Aorta (tissue), 5 donors: ENCODE data around the gene TFB1M. TPM values are rescaled to one million over a fixed set of nuclear protein-coding genes. Genes with fewer than 3 reads are reported as not detected.
"Not testable (repeated sequence)": the region's sequence is repeated elsewhere in the genome, so short reads cannot be mapped to it uniquely, and the experiment has no call there.

Experiments
- ATAC-seq: fragments of 200-7000 bp; cut with Tn5 transposase; one replicate; pipeline ENCODE4 v1.9.1; 2022; ENCODE audit warnings: moderate library complexity; ENCODE audit not compliant: low FRiP score
- DNase-seq, 2 donors: peaks; one replicate each; pipeline ENCODE4 v3.0.0-alpha.2; 2020
- H3K27ac ChIP-seq, 2 donors: one replicate each; pipeline ENCODE4 v1.5.1; 2013; ENCODE audit warnings: low read length in 2 of 2, mild to moderate bottlenecking in 2 of 2, moderate library complexity in 2 of 2, control low read depth in 1 of 2, inconsistent platforms in 1 of 2, low read depth in 1 of 2
- H3K27me3 ChIP-seq, 2 donors: one replicate each; pipeline ENCODE4 v1.6.1; 2013; ENCODE audit warnings: control low read depth in 1 of 2, low read length in 1 of 2, mild to moderate bottlenecking in 1 of 2, moderate library complexity in 1 of 2; ENCODE audit not compliant: insufficient read depth in 2 of 2, control insufficient read depth in 1 of 2
- H3K36me3 ChIP-seq, 2 donors: one replicate each; pipeline ENCODE4 v1.6.1; 2013; ENCODE audit warnings: control low read depth in 1 of 2, low read length in 1 of 2, mild to moderate bottlenecking in 1 of 2; ENCODE audit not compliant: insufficient read depth in 2 of 2, control insufficient read depth in 1 of 2
- H3K4me1 ChIP-seq, 2 donors: one replicate each; pipeline ENCODE4 v1.6.1; 2013; ENCODE audit warnings: low read length in 2 of 2, control low read depth in 1 of 2, mild to moderate bottlenecking in 1 of 2, moderate library complexity in 1 of 2; ENCODE audit not compliant: insufficient read depth in 2 of 2, control insufficient read depth in 1 of 2
- H3K4me3 ChIP-seq, 2 donors: one replicate each; pipeline ENCODE4 v1.5.1; 2013; ENCODE audit warnings: low read length in 2 of 2, control low read depth in 1 of 2, mild to moderate bottlenecking in 1 of 2
- H3K9me3 ChIP-seq: one replicate; pipeline ENCODE4 v1.6.1; 2013; ENCODE audit warnings: mild to moderate bottlenecking, low read length; ENCODE audit not compliant: control insufficient read depth
- WGBS, 2 donors: extraction: QIAGEN DNeasy Blood & Tissue Kit; methylation state at CpG; one replicate each; pipeline ENCODE4 v1.1.7; 2013; 5-methylcytosine and 5-hydroxymethylcytosine counted together
- intact Hi-C, 2 donors: fragments of 100-400 bp; cut with DNase I; formaldehyde crosslinking; loops; one replicate each; pipeline versions ENCODE4 v1.14.2 to v1.15.0; 2022
- polyA plus RNA-seq, 2 donors: library from polyadenylated mRNA; stranded (reverse); fragments of 200-250 nt; gene quantifications; one replicate each; pipeline ENCODE4 v1.2.3, GENCODE V29; 2013
- total RNA-seq, 2 donors: library from RNA; stranded (reverse); fragmentation: NEBNext Ultra II Directional; extraction: Animal tissue kit (Norgen Biotek cat#: 25700); gene quantifications; one replicate each; pipeline ENCODE4 v1.2.1, GENCODE V29; 2021
- donor health status: healthy with polysubstance abuse.
- donor health status: Bipolar disorder and iron deficiency.
- donor health status: DM: no; HTN: no; CAD: no.
- donor health status: DM: no; HTN: no; CAD: no.
- donor health status: DM: yes; HTN: yes; CAD: no.

Gene TFB1M
- total and polyA plus RNA-seq, 4 donors: 6.0 to 23.8 (median 13.1) TPM

GRCh38 chr6:155234687-155235086 lies 79.6 kb downstream of the TFB1M start:
- no peak for ATAC-seq

GRCh38 chr6:155234167-155234566 lies 80.1 kb downstream of the TFB1M start:
- no peak overlapping the region for H3K27ac ChIP-seq
- H3K9me3 ChIP-seq: no peaks in the 10 kb centered on the region
- WGBS, 2 donors: 90 to 93% methylated on average over 4 of the region's 4 CpGs
- H3K4me3 ChIP-seq: no peak overlapping the region
- no peaks in the 10 kb centered on the region for H3K27me3 ChIP-seq
- intact Hi-C loops: no loop called here
- no peak for DNase-seq
- H3K36me3 ChIP-seq: no peaks in the 10 kb centered on the region
- H3K4me1 ChIP-seq: no peaks in the 10 kb centered on the region
- ATAC-seq: no peak

More at GRCh38 chr6:155234687-155235086, 79.6 kb downstream of the TFB1M start:
- no peak overlapping the region for H3K27ac ChIP-seq
- DNase-seq: no peak
- intact Hi-C loops: no loop called here
- no peaks in the 10 kb centered on the region for H3K27me3 ChIP-seq
- H3K36me3 ChIP-seq: no peaks in the 10 kb centered on the region
- 95 to 98% methylated on average over 4 of the region's 4 CpGs for WGBS, 2 donors
- no peaks in the 10 kb centered on the region for H3K4me1 ChIP-seq
- no peak overlapping the region for H3K4me3 ChIP-seq
- no peaks in the 10 kb centered on the region for H3K9me3 ChIP-seq

GRCh38 chr6:155232848-155233247 lies 81.4 kb downstream of the TFB1M start:
- intact Hi-C loops: no loop called here
- Histone ChIP-seq H3K4me1 (peaks cover 0 to 2% of the 10 kb centered on the region in 2 donors), H3K27me3 (no peaks in the 10 kb centered on the region), H3K4me3 (no peak overlapping the region), H3K9me3 (no peaks in the 10 kb centered on the region), H3K27ac (no peak overlapping the region), H3K36me3 (no peaks in the 10 kb centered on the region)
- DNase-seq (no peak), ATAC-seq (no peak)
- WGBS, 2 donors: 79 to 88% methylated on average over 6 of the region's 6 CpGs

- 97 to 100% methylated on average over 4 of the region's 4 CpGs for WGBS, 2 donors
- H3K36me3 ChIP-seq, H3K27ac ChIP-seq, H3K4me1 ChIP-seq, ATAC-seq, intact Hi-C loops, H3K27me3 ChIP-seq, DNase-seq, H3K9me3 ChIP-seq, H3K4me3 ChIP-seq: not testable (repeated sequence)
These were observed 83.3 kb downstream of the TFB1M start for GRCh38 chr6:155230975-155231374.

GRCh38 chr6:155228546-155229166 lies 85.6 kb downstream of the TFB1M start:
- Histone ChIP-seq H3K4me3 (no peak overlapping the region), H3K9me3 (no peaks in the 10 kb centered on the region), H3K27ac (peak overlapping the region; percentile 4 to 58), H3K4me1 (peaks cover 0 to 5% of the 10 kb centered on the region in 2 donors), H3K27me3 (no peaks in the 10 kb centered on the region), H3K36me3 (no peaks in the 10 kb centered on the region)
- ATAC-seq: peak; percentile 22
- DNase-seq: peak in 1 of 2 donors; percentile 54
- 19 to 23% methylated on average over 13 of the region's 13 CpGs for WGBS, 2 donors
- intact Hi-C loops: no loop called here

GRCh38 chr6:155227046-155227445 lies 87.2 kb downstream of the TFB1M start:
- no peaks in the 10 kb centered on the region for H3K9me3 ChIP-seq
- 97 to 98% methylated on average over 4 of the region's 4 CpGs for WGBS, 2 donors
- intact Hi-C loops: no loop called here
- no peak overlapping the region for H3K27ac ChIP-seq
- peaks cover 0 to 5% of the 10 kb centered on the region in 2 donors for H3K4me1 ChIP-seq
- no peak for ATAC-seq
- no peak overlapping the region for H3K4me3 ChIP-seq
- H3K27me3 ChIP-seq: no peaks in the 10 kb centered on the region
- no peak for DNase-seq
- no peaks in the 10 kb centered on the region for H3K36me3 ChIP-seq

- 95 to 99% methylated on average over 7 of the region's 7 CpGs for WGBS, 2 donors
- ATAC-seq (no peak), DNase-seq (no peak)
- Histone ChIP-seq H3K36me3 (no peaks in the 10 kb centered on the region), H3K27ac (no peak overlapping the region), H3K4me1 (peaks cover 4 to 8% of the 10 kb centered on the region in 2 donors), H3K4me3 (no peak overlapping the region), H3K9me3 (no peaks in the 10 kb centered on the region), H3K27me3 (no peaks in the 10 kb centered on the region)
- intact Hi-C loops: no loop called here
These were observed 89.7 kb downstream of the TFB1M start for GRCh38 chr6:155224618-155225017.

GRCh38 chr6:155223646-155224451 lies 90.4 kb downstream of the TFB1M start:
- DNase-seq: no peak
- no peaks in the 10 kb centered on the region for H3K36me3 ChIP-seq
- H3K27me3 ChIP-seq: no peaks in the 10 kb centered on the region
- no peak overlapping the region for H3K4me3 ChIP-seq
- ATAC-seq: no peak
- 86 to 88% methylated on average over 12 of the region's 12 CpGs for WGBS, 2 donors
- intact Hi-C loops: no loop called here
- peaks cover 6 to 9% of the 10 kb centered on the region in 2 donors for H3K4me1 ChIP-seq
- no peaks in the 10 kb centered on the region for H3K9me3 ChIP-seq
- no peak overlapping the region for H3K27ac ChIP-seq

GRCh38 chr6:155222506-155222905 lies 91.8 kb downstream of the TFB1M start:
- no peaks in the 10 kb centered on the region for H3K9me3 ChIP-seq
- peaks cover 4 to 6% of the 10 kb centered on the region in 2 donors for H3K4me1 ChIP-seq
- no peak overlapping the region for H3K27ac ChIP-seq
- intact Hi-C loops: no loop called here
- no peak overlapping the region for H3K4me3 ChIP-seq
- H3K36me3 ChIP-seq: no peaks in the 10 kb centered on the region
- 97 to 99% methylated on average over 4 of the region's 4 CpGs for WGBS, 2 donors
- no peak for ATAC-seq
- DNase-seq: no peak
- H3K27me3 ChIP-seq: no peaks in the 10 kb centered on the region
